Esophagus squamous epithelium (tissue), 4 donors: ENCODE results near the gene CER1.

Source experiments
- POLR2A ChIP-seq, 4 donors: fragments of 450-650 bp; IDR thresholded peaks; one replicate each; pipeline ENCODE4 v1.6.1; 2017; ENCODE audit warnings: antibody characterized with exemption in 4 of 4, mild to moderate bottlenecking in 4 of 4, moderate library complexity in 3 of 4
- TF ChIP-seq, protein P1 (sequence below), 6 experiments: fragments of 450-650 bp in 4 of 6; fragments of 200-600 bp in 2 of 6; sonication (generic) in 2 of 6; IDR thresholded peaks; one replicate each; pipeline ENCODE4 v1.5.1; 2016 to 2019; ENCODE audit warnings: antibody characterized with exemption in 6 of 6, mild to moderate bottlenecking in 4 of 6, moderate library complexity in 4 of 6

DNA sequence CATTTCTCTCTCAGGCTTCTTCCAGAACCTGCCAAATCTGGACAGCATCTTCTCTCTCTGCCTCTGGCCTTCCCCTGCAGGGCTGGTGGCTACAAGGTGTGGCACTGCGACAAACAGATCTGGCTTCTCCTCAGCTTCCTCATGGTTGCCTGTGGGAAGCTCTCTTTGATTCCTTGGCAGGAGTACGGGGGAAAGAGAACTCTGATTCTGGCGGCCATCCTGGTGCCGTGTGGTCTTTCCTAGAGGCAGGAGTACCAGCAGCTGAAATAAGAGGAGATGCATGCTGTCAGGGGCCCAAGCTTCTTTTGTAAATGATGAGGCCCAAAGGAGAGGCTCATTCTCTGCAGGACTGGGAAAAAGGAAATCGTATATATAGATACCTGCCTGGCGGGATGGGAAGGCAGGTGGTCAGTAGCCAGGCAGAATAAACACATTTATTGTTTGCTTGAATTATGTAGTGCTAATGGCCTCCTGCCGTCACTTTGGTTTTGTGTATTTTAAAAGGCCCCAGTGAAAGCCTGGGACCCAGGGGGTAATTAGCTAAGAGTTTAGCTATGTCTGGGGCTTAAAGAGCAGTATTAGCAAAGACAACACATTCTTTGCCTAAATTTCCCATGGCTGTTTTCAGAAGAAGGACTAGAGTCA, at the start of gene CER1:
- TF ChIP-seq, protein P1, sequence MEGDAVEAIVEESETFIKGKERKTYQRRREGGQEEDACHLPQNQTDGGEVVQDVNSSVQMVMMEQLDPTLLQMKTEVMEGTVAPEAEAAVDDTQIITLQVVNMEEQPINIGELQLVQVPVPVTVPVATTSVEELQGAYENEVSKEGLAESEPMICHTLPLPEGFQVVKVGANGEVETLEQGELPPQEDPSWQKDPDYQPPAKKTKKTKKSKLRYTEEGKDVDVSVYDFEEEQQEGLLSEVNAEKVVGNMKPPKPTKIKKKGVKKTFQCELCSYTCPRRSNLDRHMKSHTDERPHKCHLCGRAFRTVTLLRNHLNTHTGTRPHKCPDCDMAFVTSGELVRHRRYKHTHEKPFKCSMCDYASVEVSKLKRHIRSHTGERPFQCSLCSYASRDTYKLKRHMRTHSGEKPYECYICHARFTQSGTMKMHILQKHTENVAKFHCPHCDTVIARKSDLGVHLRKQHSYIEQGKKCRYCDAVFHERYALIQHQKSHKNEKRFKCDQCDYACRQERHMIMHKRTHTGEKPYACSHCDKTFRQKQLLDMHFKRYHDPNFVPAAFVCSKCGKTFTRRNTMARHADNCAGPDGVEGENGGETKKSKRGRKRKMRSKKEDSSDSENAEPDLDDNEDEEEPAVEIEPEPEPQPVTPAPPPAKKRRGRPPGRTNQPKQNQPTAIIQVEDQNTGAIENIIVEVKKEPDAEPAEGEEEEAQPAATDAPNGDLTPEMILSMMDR (IDR thresholded peaks at IDR 0.05): no peak
- no peak for TF ChIP-seq POLR2A (IDR thresholded peaks at IDR 0.05)
